Measurements from ENCODE around the gene PAOX.
A peak's percentile ranks its signal among the peaks of the same experiment; 100 is the strongest.
"Not testable (repeated sequence)": the region's sequence is repeated elsewhere in the genome, so short reads cannot be mapped to it uniquely, and the experiment has no call there.

The PAOX gene

GRCh38 chr10:133365461-133366129, 13.5 kb upstream of the PAOX start:
- no peak for DNase-seq

GRCh38 chr10:133366130-133366478, 13.0 kb upstream of the PAOX start:
- no peak for DNase-seq

GRCh38 chr10:133366751-133367150, 12.3 kb upstream of the PAOX start:
- no peak for DNase-seq

- not testable (repeated sequence) for DNase-seq
Observed at GRCh38 chr10:133367461-133367860, 11.6 kb upstream of the PAOX start.

- DNase-seq = no peak
Observed at GRCh38 chr10:133368153-133368552, 10.9 kb upstream of the PAOX start.

- DNase-seq = no peak
Observed at GRCh38 chr10:133370030-133370786, 8.9 kb upstream of the PAOX start.

- DNase-seq = no peak
Observed at GRCh38 chr10:133372507-133372906, 6.6 kb upstream of the PAOX start.

GRCh38 chr10:133373174-133374090, 5.6 kb upstream of the PAOX start, which contains the start of gene ECHS1:
Gene ECHS1 (minus strand): TSS chr10:133373354. CDS start chr10:133373333, 21 bp downstream.
- peak; percentile 92 for DNase-seq

GRCh38 chr10:133375357-133376115, 3.5 kb upstream of the PAOX start:
- no peak for DNase-seq

- not testable (repeated sequence) for DNase-seq
Observed at GRCh38 chr10:133376183-133376582, 2.9 kb upstream of the PAOX start.

- no peak for DNase-seq
Observed at GRCh38 chr10:133377025-133377817, 1.8 kb upstream of the PAOX start.

- DNase-seq = no peak
Observed at GRCh38 chr10:133377818-133378250, 1.2 kb upstream of the PAOX start.

GRCh38 chr10:133378251-133379096, 588 bp upstream of the PAOX start:
- peak; percentile 58 for DNase-seq

GRCh38 chr10:133379801-133380666, 972 bp downstream of the PAOX start:
- DNase-seq = no peak

GRCh38 chr10:133381036-133381435, 2.0 kb downstream of the PAOX start:
- no peak for DNase-seq

- no peak for DNase-seq
Observed at GRCh38 chr10:133383551-133383950, 4.5 kb downstream of the PAOX start.

- no peak for DNase-seq
Observed at GRCh38 chr10:133384071-133384470, 5.0 kb downstream of the PAOX start.

- no peak for DNase-seq
Observed at GRCh38 chr10:133385214-133385613, 6.2 kb downstream of the PAOX start.

- not testable (repeated sequence) for DNase-seq
Observed at GRCh38 chr10:133386951-133387350, 7.9 kb downstream of the PAOX start.

Measured in EL (cell line).